ENCODE results near the gene DHRS3.
A peak's percentile ranks its signal among the peaks of the same experiment; 100 is the strongest.

DHRS3 gene

GRCh38 chr1:12625276-12625675, 7.3 kb upstream of the DHRS3 start:
- no peaks in the 10 kb centered on the region for H3K36me3 ChIP-seq (ENCODE audit: control insufficient read depth in 2 of 2, insufficient read depth in 2 of 2, low read length in 2 of 2)
- no peak overlapping the region for H3K9ac ChIP-seq (ENCODE audit: low read length in 2 of 2)
- H3K9me3 ChIP-seq (ENCODE audit: control insufficient read depth in 2 of 2, low read length in 2 of 2) = no peaks in the 10 kb centered on the region
- H3K4me1 ChIP-seq (ENCODE audit: control insufficient read depth, insufficient read depth, low read length) = peaks cover 31% of the 10 kb centered on the region
- H3K4me3 ChIP-seq (ENCODE audit: low read length in 2 of 2) = no peak overlapping the region
- H3K27ac ChIP-seq (ENCODE audit: low read length) = no peak overlapping the region
- H3K27me3 ChIP-seq (ENCODE audit: control insufficient read depth in 1 of 2, insufficient read depth in 2 of 2, low read length in 2 of 2) = peaks cover 0 to 2% of the 10 kb centered on the region in 2 donors

GRCh38 chr1:12622506-12622905, 4.5 kb upstream of the DHRS3 start:
- peaks cover 51% of the 10 kb centered on the region for H3K4me1 ChIP-seq (ENCODE audit: control insufficient read depth, insufficient read depth, low read length)
- H3K27ac ChIP-seq (ENCODE audit: low read length) = peak overlapping the region; percentile 82
- peak overlapping the region in 1 of 2 donors; percentile 55 for H3K9ac ChIP-seq (ENCODE audit: low read length in 2 of 2)

GRCh38 chr1:12621346-12622335, 3.6 kb upstream of the DHRS3 start:
- Histone ChIP-seq H3K4me3 (ENCODE audit: low read length in 2 of 2) (peak overlapping the region in 1 of 2 donors; percentile 44), H3K36me3 (ENCODE audit: control insufficient read depth in 2 of 2, insufficient read depth in 2 of 2, low read length in 2 of 2) (no peaks in the 10 kb centered on the region)

More at GRCh38 chr1:12622506-12622905, 4.5 kb upstream of the DHRS3 start:
- no peaks in the 10 kb centered on the region for H3K36me3 ChIP-seq (ENCODE audit: control insufficient read depth in 2 of 2, insufficient read depth in 2 of 2, low read length in 2 of 2)
- peak overlapping the region in 1 of 2 donors; percentile 44 for H3K4me3 ChIP-seq (ENCODE audit: low read length in 2 of 2)
- H3K9me3 ChIP-seq (ENCODE audit: control insufficient read depth in 2 of 2, low read length in 2 of 2) = no peaks in the 10 kb centered on the region
- H3K27me3 ChIP-seq (ENCODE audit: control insufficient read depth in 1 of 2, insufficient read depth in 2 of 2, low read length in 2 of 2) = no peaks in the 10 kb centered on the region

GRCh38 chr1:12620931-12621330, 2.9 kb upstream of the DHRS3 start:
- H3K27ac ChIP-seq (ENCODE audit: low read length) = peak overlapping the region; percentile 86

More at GRCh38 chr1:12621346-12622335, 3.6 kb upstream of the DHRS3 start:
- Histone ChIP-seq H3K27ac (ENCODE audit: low read length) (peak overlapping the region; percentile 82), H3K4me1 (ENCODE audit: control insufficient read depth, insufficient read depth, low read length) (peaks cover 51% of the 10 kb centered on the region), H3K9ac (ENCODE audit: low read length in 2 of 2) (peak overlapping the region in 1 of 2 donors; percentile 55), H3K9me3 (ENCODE audit: control insufficient read depth in 2 of 2, low read length in 2 of 2) (no peaks in the 10 kb centered on the region), H3K27me3 (ENCODE audit: control insufficient read depth in 1 of 2, insufficient read depth in 2 of 2, low read length in 2 of 2) (no peaks in the 10 kb centered on the region)

GRCh38 chr1:12620488-12620865, 2.5 kb upstream of the DHRS3 start:
- Histone ChIP-seq H3K9me3 (ENCODE audit: control insufficient read depth in 2 of 2, low read length in 2 of 2) (no peaks in the 10 kb centered on the region), H3K27me3 (ENCODE audit: control insufficient read depth in 1 of 2, insufficient read depth in 2 of 2, low read length in 2 of 2) (no peaks in the 10 kb centered on the region), H3K4me3 (ENCODE audit: low read length in 2 of 2) (no peak overlapping the region), H3K27ac (ENCODE audit: low read length) (peak overlapping the region; percentile 86), H3K4me1 (ENCODE audit: control insufficient read depth, insufficient read depth, low read length) (peaks cover 61% of the 10 kb centered on the region), H3K36me3 (ENCODE audit: control insufficient read depth in 2 of 2, insufficient read depth in 2 of 2, low read length in 2 of 2) (no peaks in the 10 kb centered on the region), H3K9ac (ENCODE audit: low read length in 2 of 2) (peak overlapping the region; percentile 17 to 22)

More at GRCh38 chr1:12620931-12621330, 2.9 kb upstream of the DHRS3 start:
- H3K9ac ChIP-seq (ENCODE audit: low read length in 2 of 2) = no peak overlapping the region
- no peaks in the 10 kb centered on the region for H3K9me3 ChIP-seq (ENCODE audit: control insufficient read depth in 2 of 2, low read length in 2 of 2)
- H3K27me3 ChIP-seq (ENCODE audit: control insufficient read depth in 1 of 2, insufficient read depth in 2 of 2, low read length in 2 of 2) = no peaks in the 10 kb centered on the region
- no peaks in the 10 kb centered on the region for H3K36me3 ChIP-seq (ENCODE audit: control insufficient read depth in 2 of 2, insufficient read depth in 2 of 2, low read length in 2 of 2)
- H3K4me3 ChIP-seq (ENCODE audit: low read length in 2 of 2) = no peak overlapping the region
- H3K4me1 ChIP-seq (ENCODE audit: control insufficient read depth, insufficient read depth, low read length) = peaks cover 57% of the 10 kb centered on the region

- Histone ChIP-seq H3K36me3 (ENCODE audit: control insufficient read depth in 2 of 2, insufficient read depth in 2 of 2, low read length in 2 of 2) (no peaks in the 10 kb centered on the region), H3K27me3 (ENCODE audit: control insufficient read depth in 1 of 2, insufficient read depth in 2 of 2, low read length in 2 of 2) (no peaks in the 10 kb centered on the region), H3K9ac (ENCODE audit: low read length in 2 of 2) (peak overlapping the region; percentile 22 to 70), H3K27ac (ENCODE audit: low read length) (peak overlapping the region; percentile 86), H3K4me1 (ENCODE audit: control insufficient read depth, insufficient read depth, low read length) (peaks cover 66% of the 10 kb centered on the region), H3K4me3 (ENCODE audit: low read length in 2 of 2) (peak overlapping the region; percentile 84 to 88), H3K9me3 (ENCODE audit: control insufficient read depth in 2 of 2, low read length in 2 of 2) (no peaks in the 10 kb centered on the region)
These were observed 1.9 kb upstream of the DHRS3 start for GRCh38 chr1:12619792-12620487.

- Histone ChIP-seq H3K4me3 (ENCODE audit: low read length in 2 of 2) (peak overlapping the region; percentile 84 to 88), H3K27ac (ENCODE audit: low read length) (peak overlapping the region; percentile 86), H3K36me3 (ENCODE audit: control insufficient read depth in 2 of 2, insufficient read depth in 2 of 2, low read length in 2 of 2) (no peaks in the 10 kb centered on the region), H3K9me3 (ENCODE audit: control insufficient read depth in 2 of 2, low read length in 2 of 2) (no peaks in the 10 kb centered on the region), H3K4me1 (ENCODE audit: control insufficient read depth, insufficient read depth, low read length) (peaks cover 74% of the 10 kb centered on the region), H3K27me3 (ENCODE audit: control insufficient read depth in 1 of 2, insufficient read depth in 2 of 2, low read length in 2 of 2) (no peaks in the 10 kb centered on the region), H3K9ac (ENCODE audit: low read length in 2 of 2) (peak overlapping the region; percentile 70 to 73)
These were observed 1.2 kb upstream of the DHRS3 start for GRCh38 chr1:12618965-12619791.

- H3K9ac ChIP-seq (ENCODE audit: low read length in 2 of 2) = peak overlapping the region; percentile 70 to 73
These were observed 603 bp upstream of the DHRS3 start for GRCh38 chr1:12618661-12618964.

GRCh38 chr1:12617511-12617900, 504 bp downstream of the DHRS3 start:
- H3K36me3 ChIP-seq (ENCODE audit: control insufficient read depth in 2 of 2, insufficient read depth in 2 of 2, low read length in 2 of 2) = no peaks in the 10 kb centered on the region
- H3K4me1 ChIP-seq (ENCODE audit: control insufficient read depth, insufficient read depth, low read length) = peaks cover 66% of the 10 kb centered on the region

More at GRCh38 chr1:12618661-12618964, 603 bp upstream of the DHRS3 start:
- H3K4me1 ChIP-seq (ENCODE audit: control insufficient read depth, insufficient read depth, low read length) = peaks cover 77% of the 10 kb centered on the region
- peak overlapping the region; percentile 84 to 88 for H3K4me3 ChIP-seq (ENCODE audit: low read length in 2 of 2)
- H3K9me3 ChIP-seq (ENCODE audit: control insufficient read depth in 2 of 2, low read length in 2 of 2) = no peaks in the 10 kb centered on the region
- no peaks in the 10 kb centered on the region for H3K36me3 ChIP-seq (ENCODE audit: control insufficient read depth in 2 of 2, insufficient read depth in 2 of 2, low read length in 2 of 2)
- H3K27me3 ChIP-seq (ENCODE audit: control insufficient read depth in 1 of 2, insufficient read depth in 2 of 2, low read length in 2 of 2) = no peaks in the 10 kb centered on the region
- peak overlapping the region; percentile 86 for H3K27ac ChIP-seq (ENCODE audit: low read length)

GRCh38 chr1:12616709-12617373, 1.2 kb downstream of the DHRS3 start:
- H3K9me3 ChIP-seq (ENCODE audit: control insufficient read depth in 2 of 2, low read length in 2 of 2) = no peaks in the 10 kb centered on the region
- H3K27ac ChIP-seq (ENCODE audit: low read length) = peak overlapping the region; percentile 86
- H3K27me3 ChIP-seq (ENCODE audit: control insufficient read depth in 1 of 2, insufficient read depth in 2 of 2, low read length in 2 of 2) = no peaks in the 10 kb centered on the region
- peaks cover 59% of the 10 kb centered on the region for H3K4me1 ChIP-seq (ENCODE audit: control insufficient read depth, insufficient read depth, low read length)
- peaks cover 0 to 4% of the 10 kb centered on the region in 2 donors for H3K36me3 ChIP-seq (ENCODE audit: control insufficient read depth in 2 of 2, insufficient read depth in 2 of 2, low read length in 2 of 2)
- peak overlapping the region; percentile 84 to 88 for H3K4me3 ChIP-seq (ENCODE audit: low read length in 2 of 2)
- peak overlapping the region; percentile 70 to 75 for H3K9ac ChIP-seq (ENCODE audit: low read length in 2 of 2)

More at GRCh38 chr1:12617511-12617900, 504 bp downstream of the DHRS3 start:
- Histone ChIP-seq H3K9ac (ENCODE audit: low read length in 2 of 2) (peak overlapping the region; percentile 70 to 75), H3K27ac (ENCODE audit: low read length) (peak overlapping the region; percentile 86), H3K9me3 (ENCODE audit: control insufficient read depth in 2 of 2, low read length in 2 of 2) (no peaks in the 10 kb centered on the region), H3K27me3 (ENCODE audit: control insufficient read depth in 1 of 2, insufficient read depth in 2 of 2, low read length in 2 of 2) (no peaks in the 10 kb centered on the region), H3K4me3 (ENCODE audit: low read length in 2 of 2) (peak overlapping the region; percentile 84 to 88)
